Measurements from ENCODE around the gene ACSS2. TPM values are rescaled to one million over a fixed set of nuclear protein-coding genes. Genes with fewer than 3 reads are reported as not detected.

ACSS2 gene
- 100 to 1,000 TPM in 4 of 9 donors, 10 to 100 TPM in 5; 87.1 to 113 (median 99.7) TPM for total RNA-seq
- polyA plus RNA-seq = 100 to 1,000 TPM in 1 of 2 donors, 10 to 100 TPM in 1; 72.6 to 117 TPM
- long read RNA-seq, donor 1, transcript ACSS2-202 (18 exons, 3,065 nt) = minor isoform, 11 of 109 reads
- long read RNA-seq, donor 1, transcript ACSS2-201 (19 exons, 2,925 nt) = major isoform, 50 of 109 reads
- long read RNA-seq, donor 1, partial matches to known transcripts = 22 of 109 reads
- long read RNA-seq, donor 1, other reads (novel, unspliced or antisense) = 25 of 109 reads
- long read RNA-seq, donor 2, transcript ACSS2-201 (19 exons, 2,925 nt) = major isoform, 315 of 530 reads
- long read RNA-seq, donor 2, transcript ACSS2-202 (18 exons, 3,065 nt) = minor isoform, 89 of 530 reads
- long read RNA-seq, donor 2, partial matches to known transcripts = 38 of 530 reads
- long read RNA-seq, donor 2, other reads (novel, unspliced or antisense) = 82 of 530 reads
- long read RNA-seq, donor 3, transcript ACSS2-202 (18 exons, 3,065 nt) = minor isoform, 19 of 126 reads
- long read RNA-seq, donor 3, transcript ACSS2-201 (19 exons, 2,925 nt) = major isoform, 72 of 126 reads
- long read RNA-seq, donor 3, partial matches to known transcripts = 22 of 126 reads
- long read RNA-seq, donor 3, other reads (novel, unspliced or antisense) = 10 of 126 reads

GRCh38 chr20:34876406-34877282 lies at the start of gene ACSS2:
Gene ACSS2, plus strand, starts transcription at chr20:34876612. Its CDS starts 34 bp downstream, at chr20:34876646.
- DNase-seq = peak in 2 of 5 donors; percentile 99
- H3K9me3 ChIP-seq = no peaks in the 10 kb centered on the region
- no peak for TF ChIP-seq CTCF (IDR thresholded peaks at IDR 0.05)
- peak; percentile 65 to 94 for TF ChIP-seq POLR2A (IDR thresholded peaks at IDR 0.05)
- intact Hi-C loops (cut with DNase I) = loop anchor here in 6 of 10 donors (1.0 to 10.0 kb wide), 5 partner anchors 79 to 398 kb away; partner anchors contain the start of genes MMP24OS (in 2 of the 6), TRPC4AP (in 2 of the 6), GSS (in 1 of the 6) and MYH7B (in 1 of the 6)
- H3K27ac ChIP-seq = peak within 1 kb of the TSS; percentile 66 to 95 (median 90)
- WGBS, 4 donors = 0 to 1% (median 1%) methylated on average over 32 to 63 of the region's 63 CpGs
- H3K36me3 ChIP-seq = no peaks in the 10 kb centered on the region
- H3K27me3 ChIP-seq = no peaks in the 10 kb centered on the region
- peak within 1 kb of the TSS; percentile 58 to 98 (median 78) for H3K4me3 ChIP-seq
- ATAC-seq = peak; percentile 89 to 93 (median 92)
- peaks cover 2 to 63% (median 36%) of the 10 kb centered on the region in 12 donors for H3K4me1 ChIP-seq

GRCh38 chr20:34829191-34829590 lies 47.2 kb upstream of the ACSS2 start:
- ATAC-seq = no peak
- TF ChIP-seq CTCF (IDR thresholded peaks at IDR 0.05) = no peak
- no peak for TF ChIP-seq POLR2A (IDR thresholded peaks at IDR 0.05)
- no peaks in the 10 kb centered on the region for H3K9me3 ChIP-seq
- intact Hi-C loops (cut with DNase I) = loop anchor here in 1 of 10 donors (10.0 kb wide), 1 partner anchor 626 kb away; the partner anchor contains the start of gene CEP250
- H3K36me3 ChIP-seq = no peaks in the 10 kb centered on the region
- no peak overlapping the region for H3K4me3 ChIP-seq
- H3K4me1 ChIP-seq = peaks cover 0 to 12% (median 3%) of the 10 kb centered on the region in 12 donors
- H3K27me3 ChIP-seq = no peaks in the 10 kb centered on the region
- 74 to 85% (median 77%) methylated on average over 3 of the region's 3 CpGs for WGBS, 4 donors
- no peak for DNase-seq
- H3K27ac ChIP-seq = no peak overlapping the region

- Histone ChIP-seq H3K4me1 (no peaks in the 10 kb centered on the region), H3K4me3 (no peak overlapping the region), H3K27me3 (no peaks in the 10 kb centered on the region), H3K27ac (no peak overlapping the region), H3K36me3 (no peaks in the 10 kb centered on the region), H3K9me3 (no peaks in the 10 kb centered on the region)
- no peak for TF ChIP-seq POLR2A (IDR thresholded peaks at IDR 0.05)
- TF ChIP-seq CTCF (IDR thresholded peaks at IDR 0.05) = no peak
- no peak for DNase-seq
- ATAC-seq = no peak
- intact Hi-C loops (cut with DNase I) = loop anchor here in 5 of 10 donors (5.0 to 10.0 kb wide), 7 partner anchors 263 to 613 kb away; partner anchors contain the start of genes GDF5 (in 1 of the 5), MMP24OS (in 1 of the 5) and TRPC4AP (in 1 of the 5)
- 70 to 80% (median 75%) methylated on average over 5 of the region's 5 CpGs for WGBS, 4 donors
Measured at GRCh38 chr20:34831936-34832335, 44.5 kb upstream of the ACSS2 start.
